ENCODE results near the gene SLC7A1.

The SLC7A1 gene

GRCh38 chr13:29572575-29572974 lies 22.9 kb downstream of the SLC7A1 start:
- Histone ChIP-seq H3K27me3 (ENCODE audit: control insufficient read depth, insufficient read depth, low read length, poor library complexity, severe bottlenecking) (no peaks in the 10 kb centered on the region), H3K27ac (ENCODE audit: insufficient read depth, low read depth, low read length, poor library complexity, severe bottlenecking) (no peak overlapping the region), H3K9me3 (ENCODE audit: control insufficient read depth, low read length) (no peaks in the 10 kb centered on the region), H3K4me1 (ENCODE audit: control insufficient read depth, insufficient read depth, low read length) (peaks cover 17% of the 10 kb centered on the region), H3K4me3 (ENCODE audit: insufficient read depth, low read depth, low read length) (no peak overlapping the region), H3K36me3 (ENCODE audit: control insufficient read depth, insufficient read depth, low read length) (no peaks in the 10 kb centered on the region)
- 64 to 71% methylated on average over 5 of the region's 5 CpGs for WGBS, 2 experiments

GRCh38 chr13:29571876-29572570 lies 23.5 kb downstream of the SLC7A1 start:
- H3K9me3 ChIP-seq (ENCODE audit: control insufficient read depth, low read length): no peaks in the 10 kb centered on the region
- no peaks in the 10 kb centered on the region for H3K27me3 ChIP-seq (ENCODE audit: control insufficient read depth, insufficient read depth, low read length, poor library complexity, severe bottlenecking)
- no peak overlapping the region for H3K27ac ChIP-seq (ENCODE audit: insufficient read depth, low read depth, low read length, poor library complexity, severe bottlenecking)
- no peak overlapping the region for H3K4me3 ChIP-seq (ENCODE audit: insufficient read depth, low read depth, low read length)
- peaks cover 17% of the 10 kb centered on the region for H3K4me1 ChIP-seq (ENCODE audit: control insufficient read depth, insufficient read depth, low read length)
- no peaks in the 10 kb centered on the region for H3K36me3 ChIP-seq (ENCODE audit: control insufficient read depth, insufficient read depth, low read length)
- 95% methylated on average over 17 of the region's 17 CpGs for WGBS, 2 experiments

- H3K4me3 ChIP-seq (ENCODE audit: insufficient read depth, low read depth, low read length): no peak overlapping the region
- no peak overlapping the region for H3K27ac ChIP-seq (ENCODE audit: insufficient read depth, low read depth, low read length, poor library complexity, severe bottlenecking)
- H3K4me1 ChIP-seq (ENCODE audit: control insufficient read depth, insufficient read depth, low read length): peaks cover 17% of the 10 kb centered on the region
- no peaks in the 10 kb centered on the region for H3K36me3 ChIP-seq (ENCODE audit: control insufficient read depth, insufficient read depth, low read length)
- WGBS, 2 experiments: 92 to 94% methylated on average over 15 of the region's 15 CpGs
- H3K9me3 ChIP-seq (ENCODE audit: control insufficient read depth, low read length): no peaks in the 10 kb centered on the region
- H3K27me3 ChIP-seq (ENCODE audit: control insufficient read depth, insufficient read depth, low read length, poor library complexity, severe bottlenecking): no peaks in the 10 kb centered on the region
Observed at GRCh38 chr13:29570051-29570654, 25.3 kb downstream of the SLC7A1 start.

GRCh38 chr13:29569253-29570050 lies 26.0 kb downstream of the SLC7A1 start:
- no peaks in the 10 kb centered on the region for H3K9me3 ChIP-seq (ENCODE audit: control insufficient read depth, low read length)
- peaks cover 17% of the 10 kb centered on the region for H3K4me1 ChIP-seq (ENCODE audit: control insufficient read depth, insufficient read depth, low read length)
- no peak overlapping the region for H3K27ac ChIP-seq (ENCODE audit: insufficient read depth, low read depth, low read length, poor library complexity, severe bottlenecking)
- WGBS, 2 experiments: 81 to 83% methylated on average over 8 of the region's 8 CpGs
- H3K36me3 ChIP-seq (ENCODE audit: control insufficient read depth, insufficient read depth, low read length): no peaks in the 10 kb centered on the region
- no peaks in the 10 kb centered on the region for H3K27me3 ChIP-seq (ENCODE audit: control insufficient read depth, insufficient read depth, low read length, poor library complexity, severe bottlenecking)
- no peak overlapping the region for H3K4me3 ChIP-seq (ENCODE audit: insufficient read depth, low read depth, low read length)

- no peak overlapping the region for H3K27ac ChIP-seq (ENCODE audit: insufficient read depth, low read depth, low read length, poor library complexity, severe bottlenecking)
- 91 to 94% methylated on average over 9 of the region's 9 CpGs for WGBS, 2 experiments
- no peaks in the 10 kb centered on the region for H3K9me3 ChIP-seq (ENCODE audit: control insufficient read depth, low read length)
- peaks cover 15% of the 10 kb centered on the region for H3K4me1 ChIP-seq (ENCODE audit: control insufficient read depth, insufficient read depth, low read length)
- no peak overlapping the region for H3K4me3 ChIP-seq (ENCODE audit: insufficient read depth, low read depth, low read length)
- H3K36me3 ChIP-seq (ENCODE audit: control insufficient read depth, insufficient read depth, low read length): no peaks in the 10 kb centered on the region
- no peaks in the 10 kb centered on the region for H3K27me3 ChIP-seq (ENCODE audit: control insufficient read depth, insufficient read depth, low read length, poor library complexity, severe bottlenecking)
Observed at GRCh38 chr13:29568731-29569130, 26.8 kb downstream of the SLC7A1 start.

- Histone ChIP-seq H3K27ac (ENCODE audit: insufficient read depth, low read depth, low read length, poor library complexity, severe bottlenecking) (no peak overlapping the region), H3K4me3 (ENCODE audit: insufficient read depth, low read depth, low read length) (no peak overlapping the region), H3K9me3 (ENCODE audit: control insufficient read depth, low read length) (no peaks in the 10 kb centered on the region), H3K27me3 (ENCODE audit: control insufficient read depth, insufficient read depth, low read length, poor library complexity, severe bottlenecking) (no peaks in the 10 kb centered on the region), H3K4me1 (ENCODE audit: control insufficient read depth, insufficient read depth, low read length) (peaks cover 15% of the 10 kb centered on the region), H3K36me3 (ENCODE audit: control insufficient read depth, insufficient read depth, low read length) (no peaks in the 10 kb centered on the region)
- 90 to 91% methylated on average over 9 of the region's 9 CpGs for WGBS, 2 experiments
Observed at GRCh38 chr13:29567411-29567810, 28.1 kb downstream of the SLC7A1 start.

GRCh38 chr13:29566206-29566605 lies 29.3 kb downstream of the SLC7A1 start:
- Histone ChIP-seq H3K9me3 (ENCODE audit: control insufficient read depth, low read length) (no peaks in the 10 kb centered on the region), H3K4me1 (ENCODE audit: control insufficient read depth, insufficient read depth, low read length) (peaks cover 10% of the 10 kb centered on the region), H3K36me3 (ENCODE audit: control insufficient read depth, insufficient read depth, low read length) (no peaks in the 10 kb centered on the region), H3K27me3 (ENCODE audit: control insufficient read depth, insufficient read depth, low read length, poor library complexity, severe bottlenecking) (no peaks in the 10 kb centered on the region), H3K27ac (ENCODE audit: insufficient read depth, low read depth, low read length, poor library complexity, severe bottlenecking) (no peak overlapping the region), H3K4me3 (ENCODE audit: insufficient read depth, low read depth, low read length) (no peak overlapping the region)
- WGBS, 2 experiments: 95% methylated on average over 7 of the region's 7 CpGs

GRCh38 chr13:29564818-29565217 lies 30.7 kb downstream of the SLC7A1 start:
- Histone ChIP-seq H3K9me3 (ENCODE audit: control insufficient read depth, low read length) (no peaks in the 10 kb centered on the region), H3K4me3 (ENCODE audit: insufficient read depth, low read depth, low read length) (no peak overlapping the region), H3K36me3 (ENCODE audit: control insufficient read depth, insufficient read depth, low read length) (no peaks in the 10 kb centered on the region), H3K4me1 (ENCODE audit: control insufficient read depth, insufficient read depth, low read length) (peaks cover 8% of the 10 kb centered on the region), H3K27me3 (ENCODE audit: control insufficient read depth, insufficient read depth, low read length, poor library complexity, severe bottlenecking) (no peaks in the 10 kb centered on the region), H3K27ac (ENCODE audit: insufficient read depth, low read depth, low read length, poor library complexity, severe bottlenecking) (no peak overlapping the region)

GRCh38 chr13:29564373-29564772 lies 31.1 kb downstream of the SLC7A1 start:
- Histone ChIP-seq H3K4me1 (ENCODE audit: control insufficient read depth, insufficient read depth, low read length) (peaks cover 4% of the 10 kb centered on the region), H3K27ac (ENCODE audit: insufficient read depth, low read depth, low read length, poor library complexity, severe bottlenecking) (no peak overlapping the region), H3K9me3 (ENCODE audit: control insufficient read depth, low read length) (no peaks in the 10 kb centered on the region), H3K27me3 (ENCODE audit: control insufficient read depth, insufficient read depth, low read length, poor library complexity, severe bottlenecking) (no peaks in the 10 kb centered on the region), H3K4me3 (ENCODE audit: insufficient read depth, low read depth, low read length) (no peak overlapping the region), H3K36me3 (ENCODE audit: control insufficient read depth, insufficient read depth, low read length) (no peaks in the 10 kb centered on the region)
- 91 to 96% methylated on average over 5 of the region's 5 CpGs for WGBS, 2 experiments

GRCh38 chr13:29563941-29564340 lies 31.5 kb downstream of the SLC7A1 start:
- no peak overlapping the region for H3K4me3 ChIP-seq (ENCODE audit: insufficient read depth, low read depth, low read length)
- H3K27me3 ChIP-seq (ENCODE audit: control insufficient read depth, insufficient read depth, low read length, poor library complexity, severe bottlenecking): no peaks in the 10 kb centered on the region
- H3K4me1 ChIP-seq (ENCODE audit: control insufficient read depth, insufficient read depth, low read length): no peaks in the 10 kb centered on the region
- H3K36me3 ChIP-seq (ENCODE audit: control insufficient read depth, insufficient read depth, low read length): no peaks in the 10 kb centered on the region
- no peaks in the 10 kb centered on the region for H3K9me3 ChIP-seq (ENCODE audit: control insufficient read depth, low read length)
- no peak overlapping the region for H3K27ac ChIP-seq (ENCODE audit: insufficient read depth, low read depth, low read length, poor library complexity, severe bottlenecking)
- 87% methylated on average over 6 of the region's 6 CpGs for WGBS, 2 experiments
